DND-41 (cell line): ENCODE measurements around the gene TRANK1.

Experiments
- ATAC-seq: fragments of 200-7000 bp; cut with Tn5 transposase; 3 replicates; pipeline ENCODE4 v1.9.1; 2021; ENCODE audit warnings: low read depth; ENCODE audit not compliant: insufficient read depth
- DNase-seq: peaks from one replicate; pipeline ENCODE4 v3.0.0-alpha.2; 2020
- H2AFZ ChIP-seq: 2 replicates; pipeline ENCODE4 v1.6.0; 2012; ENCODE audit warnings: low read depth, low read length
- H3K27ac ChIP-seq: 2 replicates; pipeline ENCODE4 v1.5.1; 2012; ENCODE audit warnings: low read length, inconsistent platforms
- H3K27me3 ChIP-seq: fragments of 200-600 bp; sonication (generic); 2 replicates; pipeline ENCODE4 v1.6.0; 2012; ENCODE audit warnings: low read length, mild to moderate bottlenecking, inconsistent platforms; ENCODE audit not compliant: insufficient read depth, poor library complexity
- H3K36me3 ChIP-seq: 2 replicates; pipeline ENCODE4 v1.5.1; 2012; ENCODE audit warnings: low read length, inconsistent platforms; ENCODE audit not compliant: insufficient read depth
- H3K4me1 ChIP-seq: 2 replicates; pipeline ENCODE4 v1.5.1; 2012; ENCODE audit warnings: mild to moderate bottlenecking, low read length; ENCODE audit not compliant: insufficient read depth
- H3K4me2 ChIP-seq: 2 replicates; pipeline ENCODE4 v1.6.0; 2012; ENCODE audit warnings: mild to moderate bottlenecking, moderate library complexity, low read length, inconsistent platforms; ENCODE audit not compliant: insufficient read depth
- H3K4me3 ChIP-seq, 2 experiments: fragments of 200-600 bp in 1 of 2; shearing (Covaris generic) in 1 of 2; 2 replicates each; pipeline ENCODE4 v1.5.1; 2012 to 2016; ENCODE audit warnings: inconsistent platforms in 2 of 2, low read length in 2 of 2, mild to moderate bottlenecking in 2 of 2, low read depth in 1 of 2, moderate library complexity in 1 of 2
- H3K79me2 ChIP-seq: 2 replicates; pipeline ENCODE4 v1.6.0; 2012; ENCODE audit warnings: low read length, inconsistent platforms; ENCODE audit not compliant: insufficient read depth
- H3K9ac ChIP-seq: 2 replicates; pipeline ENCODE4 v1.6.0; 2012; ENCODE audit warnings: low read depth, mild to moderate bottlenecking, inconsistent platforms, low read length, moderate library complexity
- H3K9me3 ChIP-seq: 2 replicates; pipeline ENCODE4 v1.5.1; 2012; ENCODE audit warnings: low read length, moderate library complexity, mild to moderate bottlenecking, inconsistent platforms; ENCODE audit not compliant: insufficient read depth, severe bottlenecking
- H4K20me1 ChIP-seq: 2 replicates; pipeline ENCODE4 v1.6.0; 2012; ENCODE audit warnings: low read length; ENCODE audit not compliant: insufficient read depth
- EZH2 ChIP-seq: IDR thresholded peaks from 3 replicates; pipeline ENCODE4 v1.6.1; 2012; ENCODE audit warnings: borderline replicate concordance, low read depth, mild to moderate bottlenecking, moderate library complexity, low read length, inconsistent platforms; ENCODE audit not compliant: severe bottlenecking
- TF ChIP-seq, protein P1 (sequence below): IDR thresholded peaks from 2 replicates; pipeline ENCODE4 v1.5.1; 2012; ENCODE audit warnings: borderline replicate concordance, low read length, moderate library complexity, mild to moderate bottlenecking; ENCODE audit not compliant: poor library complexity, severe bottlenecking; ENCODE audit errors: extremely low read depth

Gene TRANK1

GRCh38 chr3:36815375-36815774 is 129.5 kb downstream of the TRANK1 start:
- no peak overlapping the region for H2AFZ ChIP-seq
- H3K27ac ChIP-seq, result no peak overlapping the region
- no peaks in the 10 kb centered on the region for H4K20me1 ChIP-seq
- no peak overlapping the region for H3K4me3 ChIP-seq
- no peaks in the 10 kb centered on the region for H3K79me2 ChIP-seq
- no peak for TF ChIP-seq EZH2
- TF ChIP-seq, protein P1, sequence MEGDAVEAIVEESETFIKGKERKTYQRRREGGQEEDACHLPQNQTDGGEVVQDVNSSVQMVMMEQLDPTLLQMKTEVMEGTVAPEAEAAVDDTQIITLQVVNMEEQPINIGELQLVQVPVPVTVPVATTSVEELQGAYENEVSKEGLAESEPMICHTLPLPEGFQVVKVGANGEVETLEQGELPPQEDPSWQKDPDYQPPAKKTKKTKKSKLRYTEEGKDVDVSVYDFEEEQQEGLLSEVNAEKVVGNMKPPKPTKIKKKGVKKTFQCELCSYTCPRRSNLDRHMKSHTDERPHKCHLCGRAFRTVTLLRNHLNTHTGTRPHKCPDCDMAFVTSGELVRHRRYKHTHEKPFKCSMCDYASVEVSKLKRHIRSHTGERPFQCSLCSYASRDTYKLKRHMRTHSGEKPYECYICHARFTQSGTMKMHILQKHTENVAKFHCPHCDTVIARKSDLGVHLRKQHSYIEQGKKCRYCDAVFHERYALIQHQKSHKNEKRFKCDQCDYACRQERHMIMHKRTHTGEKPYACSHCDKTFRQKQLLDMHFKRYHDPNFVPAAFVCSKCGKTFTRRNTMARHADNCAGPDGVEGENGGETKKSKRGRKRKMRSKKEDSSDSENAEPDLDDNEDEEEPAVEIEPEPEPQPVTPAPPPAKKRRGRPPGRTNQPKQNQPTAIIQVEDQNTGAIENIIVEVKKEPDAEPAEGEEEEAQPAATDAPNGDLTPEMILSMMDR, result no peak
- H3K9ac ChIP-seq, result no peak overlapping the region
- H3K4me1 ChIP-seq, result no peaks in the 10 kb centered on the region
- ATAC-seq, result no peak
- DNase-seq, result no peak
- no peaks in the 10 kb centered on the region for H3K36me3 ChIP-seq
- H3K4me2 ChIP-seq, result no peak overlapping the region
- no peaks in the 10 kb centered on the region for H3K9me3 ChIP-seq
- no peaks in the 10 kb centered on the region for H3K27me3 ChIP-seq

GRCh38 chr3:36814776-36815175 is 130.1 kb downstream of the TRANK1 start:
- Histone ChIP-seq H3K4me2 (no peak overlapping the region), H3K4me3 (no peak overlapping the region), H4K20me1 (no peaks in the 10 kb centered on the region), H3K9ac (no peak overlapping the region), H3K27ac (no peak overlapping the region), H3K27me3 (no peaks in the 10 kb centered on the region), H3K79me2 (no peaks in the 10 kb centered on the region), H3K4me1 (no peaks in the 10 kb centered on the region), H3K9me3 (no peaks in the 10 kb centered on the region), H2AFZ (no peak overlapping the region), H3K36me3 (no peaks in the 10 kb centered on the region)
- TF ChIP-seq, protein P1, result peak; percentile 38
- TF ChIP-seq EZH2, result no peak
- DNase-seq, result no peak
- 0 out of 3 replicates have a peak, but pooled peaks have one; percentile 54 for ATAC-seq

DNA sequence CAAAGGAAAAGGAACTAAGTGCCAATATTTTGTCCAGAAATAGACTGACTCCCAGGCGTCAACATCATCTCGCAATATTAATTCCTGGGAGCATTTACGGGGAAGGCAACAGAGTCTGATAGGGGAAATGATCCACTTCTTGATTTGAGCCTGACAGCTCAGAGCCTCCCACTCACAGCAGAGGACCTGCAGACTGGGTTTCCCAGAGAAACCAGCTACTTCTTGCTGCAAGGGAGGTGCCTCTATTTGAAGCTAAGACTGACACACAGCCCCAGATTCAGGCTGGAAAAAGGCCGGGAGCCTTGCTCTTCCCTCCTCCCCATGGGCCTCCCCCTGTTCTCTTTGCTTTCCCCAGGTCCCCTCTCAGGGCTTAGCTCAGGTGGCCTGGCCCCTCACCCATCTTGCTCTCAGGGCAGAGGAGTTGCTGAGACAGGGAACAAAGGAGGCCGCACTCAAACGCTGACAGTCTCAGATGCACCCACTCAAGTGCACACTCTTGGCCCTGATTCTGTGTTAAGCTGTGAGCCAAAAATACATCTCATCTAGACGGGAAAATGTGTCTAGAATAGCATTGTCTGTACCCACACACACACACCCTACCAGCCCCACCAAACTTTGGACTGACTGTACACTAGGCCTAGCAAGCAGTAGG is 130.7 kb downstream of the TRANK1 start:
- no peak overlapping the region for H3K9ac ChIP-seq
- H3K4me2 ChIP-seq, result no peak overlapping the region
- H2AFZ ChIP-seq, result no peak overlapping the region
- DNase-seq (no peak), ATAC-seq (no peak)
- H3K4me3 ChIP-seq, result no peak overlapping the region
- no peaks in the 10 kb centered on the region for H3K27me3 ChIP-seq
- no peak overlapping the region for H3K27ac ChIP-seq
- no peaks in the 10 kb centered on the region for H3K4me1 ChIP-seq
- no peaks in the 10 kb centered on the region for H3K79me2 ChIP-seq
- no peaks in the 10 kb centered on the region for H3K9me3 ChIP-seq
- H4K20me1 ChIP-seq, result no peaks in the 10 kb centered on the region
- H3K36me3 ChIP-seq, result no peaks in the 10 kb centered on the region
- TF ChIP-seq, protein P1, result no peak
- no peak for TF ChIP-seq EZH2
